Activated CD8-positive, alpha-beta memory T cell treated with anti-CD3 and anti-CD28 coated beads, Interleukin-2, amount 50 U/mL, for 48 hours (primary cell): Measurements from ENCODE around the gene GRID2IP.
A peak's percentile ranks its signal among the peaks of the same experiment; 100 is the strongest.
"Not testable (repeated sequence)": the region's sequence is repeated elsewhere in the genome, so short reads cannot be mapped to it uniquely, and the experiment has no call there.

ENCODE experiments used
- DNase-seq: peaks from one replicate; pipeline ENCODE4 v3.0.0-alpha.2; 2020

Gene GRID2IP

GRCh38 chr7:6482743-6483119 is 68.5 kb downstream of the GRID2IP start:
- DNase-seq = no peak

GRCh38 chr7:6482307-6482706 is 69.0 kb downstream of the GRID2IP start:
- DNase-seq = no peak

DNA sequence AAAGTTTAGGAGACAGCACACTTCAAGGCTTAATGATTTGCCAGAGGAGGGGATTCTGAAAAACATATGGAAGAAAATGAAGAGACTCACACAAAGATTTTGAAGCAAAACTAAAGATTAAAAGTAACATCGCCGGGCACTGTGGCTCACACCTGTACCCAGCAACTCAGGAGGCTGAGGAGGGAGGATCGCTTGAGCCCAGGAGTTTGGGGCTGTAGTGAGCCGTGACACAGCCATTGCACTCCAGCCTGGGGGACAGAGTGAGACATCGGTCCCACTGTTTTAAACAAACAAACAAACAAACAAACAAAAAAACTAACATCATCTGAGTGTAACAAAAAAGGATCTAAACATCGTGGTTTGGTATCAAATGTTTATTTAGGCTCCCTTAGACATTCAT is 69.8 kb downstream of the GRID2IP start:
- DNase-seq = no peak

DNA sequence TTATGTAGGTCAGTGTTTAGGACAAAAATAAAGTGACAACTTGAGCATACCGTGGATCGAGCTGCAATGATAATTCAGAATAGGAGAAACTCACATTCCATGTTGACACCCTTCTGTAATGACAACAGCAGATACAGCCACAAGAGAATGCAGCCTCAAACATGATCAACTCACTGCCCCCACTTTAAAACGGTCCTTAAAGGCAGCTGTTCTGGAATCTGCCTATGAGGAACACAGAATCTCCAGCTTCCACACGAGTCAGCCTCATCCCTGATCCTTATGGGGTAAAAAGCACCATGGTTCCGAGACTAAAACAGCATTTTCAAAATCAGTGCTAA is 71.0 kb downstream of the GRID2IP start:
- no peak for DNase-seq

DNA sequence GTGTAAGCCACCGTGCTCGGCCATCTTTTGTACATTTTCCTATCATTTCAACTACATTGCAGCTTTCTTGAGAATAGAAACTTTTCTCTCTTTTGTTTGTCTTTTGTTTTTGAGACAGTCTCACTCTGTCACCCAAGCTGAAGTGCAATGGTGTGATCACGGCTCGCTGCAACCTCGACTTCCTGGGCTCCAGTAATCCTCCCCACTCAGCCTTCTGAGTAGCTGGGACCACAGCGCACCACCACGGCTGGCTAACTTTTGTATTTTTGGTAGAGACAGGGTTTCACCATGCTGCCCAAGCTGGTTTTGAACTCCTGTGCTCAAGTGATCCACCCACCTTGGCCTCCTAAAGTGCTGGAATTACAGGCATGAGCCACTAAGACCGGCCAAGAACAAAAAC is 72.2 kb downstream of the GRID2IP start:
- no peak for DNase-seq

DNA sequence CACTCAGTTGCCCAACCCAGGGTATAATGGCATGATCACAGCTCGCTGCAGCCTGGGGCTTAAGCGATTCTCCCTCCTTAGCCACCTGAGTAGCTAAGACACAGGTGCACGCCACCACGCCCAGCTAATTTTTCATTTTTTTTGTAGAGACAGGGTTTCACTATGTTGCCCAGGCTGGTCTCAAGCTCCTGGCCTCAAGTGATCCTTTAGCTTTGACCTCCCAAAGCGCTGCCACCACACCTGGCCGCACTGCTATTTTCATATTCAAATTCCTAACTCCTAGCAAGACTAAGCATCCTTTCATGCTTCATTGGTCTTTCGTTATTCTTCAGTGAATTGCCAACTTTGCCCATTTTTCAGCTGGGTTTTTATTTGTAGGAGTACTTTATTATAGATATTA is 73.1 kb downstream of the GRID2IP start:
- DNase-seq = no peak

DNA sequence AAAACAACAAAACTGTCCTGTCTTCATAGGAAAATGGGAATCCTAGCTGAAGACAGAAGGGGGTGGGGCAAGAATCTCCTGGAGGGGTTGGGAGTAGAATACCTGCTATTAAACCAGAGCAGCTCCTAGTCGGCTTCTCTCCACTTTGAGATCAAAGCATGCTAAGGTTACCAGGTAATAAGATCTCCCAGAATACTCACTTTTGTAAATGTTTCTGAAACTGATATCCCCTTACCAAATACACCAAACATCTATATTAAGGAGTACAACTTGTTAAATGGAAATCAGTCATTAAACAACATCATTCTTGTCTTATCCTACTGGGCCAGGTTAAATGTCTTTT is 74.0 kb downstream of the GRID2IP start:
- DNase-seq = no peak

GRCh38 chr7:6476596-6477317 is 74.5 kb downstream of the GRID2IP start:
- DNase-seq = no peak

- DNase-seq = no peak
Observed at GRCh38 chr7:6475433-6476186, 75.7 kb downstream of the GRID2IP start.

- DNase-seq = no peak
Observed at GRCh38 chr7:6465862-6466261, 85.4 kb downstream of the GRID2IP start.

- DNase-seq = not testable (repeated sequence)
Observed at GRCh38 chr7:6463609-6464008, 87.7 kb downstream of the GRID2IP start.

GRCh38 chr7:6461946-6462550 is 89.2 kb downstream of the GRID2IP start:
- no peak for DNase-seq

DNA sequence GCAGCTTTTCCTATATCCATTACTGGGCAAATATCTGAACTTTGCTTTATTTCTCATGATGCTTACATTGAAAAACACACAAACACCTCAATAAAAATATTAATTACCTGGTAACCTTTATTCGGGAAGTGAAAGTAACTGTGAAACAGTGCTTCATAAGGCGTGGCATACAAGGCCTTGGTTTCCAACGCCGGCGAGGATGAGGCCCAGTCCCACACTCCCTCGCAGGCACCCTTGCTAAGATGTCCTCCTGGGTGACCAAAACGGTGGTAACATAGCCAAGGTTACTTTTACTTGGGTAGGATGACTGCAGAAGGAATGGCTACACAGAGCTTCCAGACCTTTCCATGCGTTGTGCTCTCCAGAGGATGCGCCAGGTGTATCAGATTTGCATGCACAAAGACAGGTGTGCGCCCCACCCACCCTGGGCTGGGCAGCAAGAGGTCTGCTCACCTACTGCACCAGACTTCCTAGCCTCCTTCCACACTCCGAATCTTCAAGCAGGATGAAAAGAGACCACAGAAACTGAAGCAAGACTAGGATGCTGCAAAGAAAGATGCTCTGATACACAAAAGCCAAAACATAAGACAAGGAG is 90.2 kb downstream of the GRID2IP start:
- no peak for DNase-seq

DNA sequence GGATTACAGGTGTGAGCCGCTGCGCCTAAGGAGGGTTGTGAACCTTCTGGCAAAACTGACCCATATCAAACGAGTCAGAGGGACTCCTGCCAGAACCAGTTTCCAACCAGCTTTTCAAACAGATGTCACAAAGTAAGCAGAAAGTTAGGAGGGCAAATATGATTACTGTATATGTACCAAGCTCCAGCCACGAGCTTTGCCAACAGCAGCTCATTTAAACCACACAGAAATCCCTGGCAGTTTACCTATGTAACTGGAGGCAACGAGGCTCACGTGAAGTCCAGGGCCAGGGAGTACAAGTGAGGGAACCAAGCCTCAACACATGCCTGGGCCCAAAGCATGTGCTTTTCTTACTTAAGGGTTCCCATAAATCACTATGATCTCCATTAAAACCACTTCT is 91.0 kb downstream of the GRID2IP start:
- no peak for DNase-seq

- DNase-seq = not testable (repeated sequence)
Observed at GRCh38 chr7:6458676-6459075, 92.6 kb downstream of the GRID2IP start.

- DNase-seq = no peak
Observed at GRCh38 chr7:6453734-6454133, 97.5 kb downstream of the GRID2IP start.

DNA sequence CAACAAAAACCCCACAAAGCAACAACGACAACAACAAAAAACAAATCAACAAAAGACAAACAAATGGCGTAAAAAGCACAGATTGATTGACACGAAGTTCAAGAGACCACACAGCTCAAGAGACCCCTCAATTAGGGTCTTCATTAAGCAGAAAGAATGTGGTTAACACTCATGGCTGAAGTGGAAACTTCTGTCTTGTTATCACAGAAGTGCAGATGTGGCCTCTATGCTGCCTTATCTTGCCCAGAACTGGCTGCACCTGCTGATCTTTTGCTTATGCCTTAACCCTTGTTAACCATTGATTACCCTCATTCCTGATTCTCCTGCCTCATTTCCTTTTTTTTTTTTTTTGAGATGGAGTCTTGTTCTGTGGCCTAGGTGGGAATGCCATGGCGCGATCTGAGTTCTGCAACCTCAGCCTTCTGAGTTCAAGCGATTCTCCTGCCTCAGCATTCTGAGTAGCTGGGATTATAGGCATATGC is 100.0 kb downstream of the GRID2IP start:
- no peak for DNase-seq

DNA sequence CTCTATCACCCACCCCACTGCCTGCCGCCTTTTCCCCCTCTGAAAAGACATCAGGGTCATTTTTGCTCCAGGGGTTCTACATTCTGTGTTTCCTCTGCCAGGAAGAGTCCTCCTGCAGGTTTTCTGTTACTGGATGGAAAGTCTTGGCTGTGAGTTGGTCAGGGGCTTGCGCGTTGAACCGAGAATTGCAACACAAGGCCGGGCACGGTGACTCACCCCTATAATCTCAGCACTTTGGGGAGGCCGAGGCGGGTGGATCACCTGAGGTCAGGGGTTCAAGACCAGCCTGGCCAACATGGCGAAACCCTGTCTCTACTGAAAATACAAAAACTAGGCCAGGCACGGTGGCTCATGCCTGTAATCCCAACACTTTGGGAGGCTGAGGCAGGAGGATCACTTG is 100.7 kb downstream of the GRID2IP start:
- not testable (repeated sequence) for DNase-seq

DNA sequence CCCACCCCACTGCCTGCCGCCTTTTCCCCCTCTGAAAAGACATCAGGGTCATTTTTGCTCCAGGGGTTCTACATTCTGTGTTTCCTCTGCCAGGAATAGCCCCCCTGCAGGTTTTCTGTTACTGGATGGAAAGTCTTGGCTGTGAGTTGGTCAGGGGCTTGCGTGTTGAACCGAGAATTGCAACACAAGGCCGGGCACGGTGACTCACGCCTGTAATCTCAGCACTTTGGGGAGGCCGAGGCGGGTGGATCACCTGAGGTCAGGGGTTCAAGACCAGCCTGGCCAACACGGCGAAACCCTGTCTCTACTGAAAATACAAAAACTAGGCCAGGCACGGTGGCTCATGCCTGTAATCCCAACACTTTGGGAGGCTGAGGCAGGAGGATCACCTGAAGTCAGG is 101.4 kb downstream of the GRID2IP start:
- not testable (repeated sequence) for DNase-seq

GRCh38 chr7:6448943-6449543 is 102.2 kb downstream of the GRID2IP start:
- DNase-seq = no peak

GRCh38 chr7:6447581-6448199 is 103.6 kb downstream of the GRID2IP start, which contains the start of gene DAGLB:
Gene DAGLB (minus strand): TSS chr7:6447954. CDS start chr7:6447842, 112 bp downstream.
- peak; percentile 99 for DNase-seq
